ENCODE data around the gene PTPN23.

Gene PTPN23

DNA sequence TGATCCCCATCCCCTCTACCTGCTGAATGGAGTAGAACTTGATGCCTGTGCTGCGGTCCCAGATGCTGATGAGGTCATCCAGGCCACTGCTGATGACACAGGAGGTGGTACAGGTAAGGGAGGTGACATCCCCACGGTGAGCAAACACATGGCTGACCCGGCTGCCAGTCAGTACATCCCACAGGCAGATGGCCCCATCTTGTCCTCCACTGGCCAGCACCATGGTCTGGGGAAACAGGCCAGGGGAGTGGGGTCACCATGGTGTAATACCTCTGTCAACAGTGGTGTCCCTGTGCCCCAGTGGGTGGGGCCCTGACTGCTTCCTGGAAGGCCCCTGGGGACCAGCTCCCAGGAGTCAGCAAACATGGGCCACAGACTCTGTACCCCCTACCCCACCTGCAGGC lies 33.3 kb downstream of the PTPN23 start:
- H3K18ac ChIP-seq (ENCODE audit: low read length), result no peak overlapping the region
- no peak for DNase-seq
- H2AK5ac ChIP-seq (ENCODE audit: low read length), result no peak overlapping the region
- H3K79me2 ChIP-seq (ENCODE audit: control insufficient read depth, insufficient read depth, low read length), result no peaks in the 10 kb centered on the region
- no peak overlapping the region for H2BK120ac ChIP-seq (ENCODE audit: low read depth, low read length)
- no peak overlapping the region for H4K8ac ChIP-seq (ENCODE audit: low read depth, low read length)
- no peak overlapping the region for H4K5ac ChIP-seq (ENCODE audit: low read length)
- peaks cover 18% of the 10 kb centered on the region for H3K36me3 ChIP-seq (ENCODE audit: control insufficient read depth, insufficient read depth, low read length)
- H2BK15ac ChIP-seq (replicated peaks; ENCODE audit: low read depth), result no peak overlapping the region
- no peak overlapping the region for H3K9ac ChIP-seq (ENCODE audit: low read length)
- H3K27ac ChIP-seq (ENCODE audit: low read depth, low read length), result no peak overlapping the region
- H3K4ac ChIP-seq (ENCODE audit: low read depth, low read length), result no peak overlapping the region
- no peak overlapping the region for H3K56ac ChIP-seq (ENCODE audit: low read length)
- WGBS (ENCODE audit: extremely low coverage, insufficient coverage, low lambda C conversion rate), result no CpG with 5 or more reads among the region's 3 CpGs
- H3K4me1 ChIP-seq (ENCODE audit: control insufficient read depth, low read depth, low read length), result no peaks in the 10 kb centered on the region
- H3K79me1 ChIP-seq (ENCODE audit: low read length), result no peaks in the 10 kb centered on the region
- H3K23ac ChIP-seq (ENCODE audit: low read length), result no peak overlapping the region
- H2BK5ac ChIP-seq (ENCODE audit: low read length), result no peak overlapping the region
- no peak overlapping the region for H3K4me3 ChIP-seq (ENCODE audit: low read length)
- H3K4me2 ChIP-seq (ENCODE audit: low read length), result no peak overlapping the region
- H3K27me3 ChIP-seq (ENCODE audit: insufficient read depth, low read length, poor library complexity), result no peaks in the 10 kb centered on the region

GRCh38 chr3:47414666-47415587 lies 34.1 kb downstream of the PTPN23 start:
- H3K36me3 ChIP-seq (ENCODE audit: control insufficient read depth, insufficient read depth, low read length), result peaks cover 16% of the 10 kb centered on the region
- no peaks in the 10 kb centered on the region for H3K4me1 ChIP-seq (ENCODE audit: control insufficient read depth, low read depth, low read length)
- no peak overlapping the region for H3K23ac ChIP-seq (ENCODE audit: low read length)
- H2BK120ac ChIP-seq (ENCODE audit: low read depth, low read length), result no peak overlapping the region
- H3K79me1 ChIP-seq (ENCODE audit: low read length), result no peaks in the 10 kb centered on the region
- no peak overlapping the region for H3K4ac ChIP-seq (ENCODE audit: low read depth, low read length)
- H2BK5ac ChIP-seq (ENCODE audit: low read length), result no peak overlapping the region
- H3K9ac ChIP-seq (ENCODE audit: low read length), result no peak overlapping the region
- no peak overlapping the region for H4K5ac ChIP-seq (ENCODE audit: low read length)
- no peak overlapping the region for H4K8ac ChIP-seq (ENCODE audit: low read depth, low read length)
- H3K18ac ChIP-seq (ENCODE audit: low read length), result no peak overlapping the region
- H3K27ac ChIP-seq (ENCODE audit: low read depth, low read length), result no peak overlapping the region
- no CpG with 5 or more reads among the region's 16 CpGs for WGBS (ENCODE audit: extremely low coverage, insufficient coverage, low lambda C conversion rate)
- H3K4me3 ChIP-seq (ENCODE audit: low read length), result no peak overlapping the region
- no peaks in the 10 kb centered on the region for H3K79me2 ChIP-seq (ENCODE audit: control insufficient read depth, insufficient read depth, low read length)
- H2AK5ac ChIP-seq (ENCODE audit: low read length), result no peak overlapping the region
- no peaks in the 10 kb centered on the region for H3K27me3 ChIP-seq (ENCODE audit: insufficient read depth, low read length, poor library complexity)
- H3K4me2 ChIP-seq (ENCODE audit: low read length), result no peak overlapping the region
- H3K56ac ChIP-seq (ENCODE audit: low read length), result no peak overlapping the region
- no peak for DNase-seq
- H2BK15ac ChIP-seq (replicated peaks; ENCODE audit: low read depth), result no peak overlapping the region

DNA sequence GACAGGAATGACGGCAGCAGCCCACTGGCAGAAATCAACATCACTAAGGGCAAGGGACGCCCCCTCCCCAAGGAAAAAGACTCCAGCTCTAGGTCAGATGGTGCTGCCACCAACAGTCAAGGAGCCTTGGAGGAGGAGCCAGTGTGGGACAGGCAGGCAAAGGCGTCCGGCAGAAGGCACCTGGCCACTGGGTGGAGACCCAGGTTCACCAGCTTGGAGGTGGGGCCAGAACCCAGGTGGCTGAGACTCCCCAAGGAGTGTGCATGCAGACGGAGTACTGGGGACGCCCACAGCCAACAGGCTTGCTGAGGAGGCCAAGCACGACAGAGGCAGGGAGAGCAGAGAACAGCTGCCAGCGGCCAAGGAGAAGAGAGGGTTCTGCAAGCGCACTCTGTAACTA lies 35.2 kb downstream of the PTPN23 start:
- Histone ChIP-seq H3K56ac (ENCODE audit: low read length) (no peak overlapping the region), H3K36me3 (ENCODE audit: control insufficient read depth, insufficient read depth, low read length) (peaks cover 16% of the 10 kb centered on the region), H3K4ac (ENCODE audit: low read depth, low read length) (no peak overlapping the region), H3K9ac (ENCODE audit: low read length) (no peak overlapping the region), H2AK5ac (ENCODE audit: low read length) (no peak overlapping the region), H3K27me3 (ENCODE audit: insufficient read depth, low read length, poor library complexity) (no peaks in the 10 kb centered on the region), H2BK5ac (ENCODE audit: low read length) (no peak overlapping the region), H4K5ac (ENCODE audit: low read length) (no peak overlapping the region), H2BK120ac (ENCODE audit: low read depth, low read length) (no peak overlapping the region), H3K79me2 (ENCODE audit: control insufficient read depth, insufficient read depth, low read length) (no peaks in the 10 kb centered on the region), H4K8ac (ENCODE audit: low read depth, low read length) (no peak overlapping the region), H3K18ac (ENCODE audit: low read length) (no peak overlapping the region), H3K23ac (ENCODE audit: low read length) (no peak overlapping the region), H3K4me3 (ENCODE audit: low read length) (no peak overlapping the region), H3K79me1 (ENCODE audit: low read length) (no peaks in the 10 kb centered on the region), H3K4me2 (ENCODE audit: low read length) (no peak overlapping the region), H3K4me1 (ENCODE audit: control insufficient read depth, low read depth, low read length) (no peaks in the 10 kb centered on the region), H3K27ac (ENCODE audit: low read depth, low read length) (no peak overlapping the region), H2BK15ac (replicated peaks; ENCODE audit: low read depth) (no peak overlapping the region)
- WGBS (ENCODE audit: extremely low coverage, insufficient coverage, low lambda C conversion rate), result no CpG with 5 or more reads among the region's 9 CpGs
- DNase-seq, result peak; percentile 42

DNA sequence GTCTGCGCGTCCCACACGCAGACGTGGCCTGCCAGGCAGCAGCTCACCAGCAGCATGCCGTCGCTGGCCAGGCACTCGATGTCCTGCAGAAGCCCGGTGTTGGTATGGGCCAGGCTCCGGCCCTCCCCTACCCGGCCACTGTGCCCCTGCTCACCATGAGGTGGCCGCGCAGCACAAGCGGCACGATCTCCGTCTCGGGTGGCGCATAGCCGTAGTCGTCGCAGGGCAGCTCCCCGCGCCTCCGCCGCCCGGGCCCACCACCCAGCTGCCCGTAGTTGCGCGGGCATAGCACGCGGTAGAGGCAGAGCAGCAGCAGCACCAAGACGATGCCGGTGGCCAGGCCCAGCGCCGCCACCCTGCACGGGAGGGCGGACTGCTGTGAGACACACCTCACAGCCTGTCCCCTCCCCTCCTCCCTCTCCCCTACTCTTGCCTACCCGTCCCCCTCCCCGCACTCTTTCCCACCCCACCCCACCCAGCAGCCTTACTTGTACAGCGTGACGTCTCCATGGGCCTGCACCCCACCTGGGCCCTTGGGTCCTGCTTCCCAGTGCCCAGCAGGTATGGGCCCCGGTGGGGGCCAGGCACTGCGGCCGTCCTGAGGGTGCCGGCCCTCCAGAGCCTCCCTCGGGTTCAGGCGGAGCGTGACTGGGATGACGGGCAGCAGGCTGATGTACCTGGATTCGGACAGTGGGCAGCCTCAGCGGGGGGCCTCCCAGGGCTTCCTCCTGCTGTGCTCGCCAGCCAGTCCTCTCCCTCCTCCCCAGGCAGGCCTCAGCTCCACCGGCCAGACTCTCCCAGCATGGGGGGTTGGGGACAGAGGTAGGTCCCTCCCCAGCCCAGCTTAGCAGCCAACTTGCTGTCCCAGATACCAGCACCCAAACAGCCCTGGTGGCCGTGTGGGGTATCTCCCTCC lies 37.6 kb downstream of the PTPN23 start:
- H3K23ac ChIP-seq (ENCODE audit: low read length), result no peak overlapping the region
- peak; percentile 28 for DNase-seq
- no peak overlapping the region for H2BK5ac ChIP-seq (ENCODE audit: low read length)
- H3K27ac ChIP-seq (ENCODE audit: low read depth, low read length), result no peak overlapping the region
- no CpG with 5 or more reads among the region's 53 CpGs for WGBS (ENCODE audit: extremely low coverage, insufficient coverage, low lambda C conversion rate)
- H3K4me3 ChIP-seq (ENCODE audit: low read length), result no peak overlapping the region
- no peaks in the 10 kb centered on the region for H3K27me3 ChIP-seq (ENCODE audit: insufficient read depth, low read length, poor library complexity)
- H4K8ac ChIP-seq (ENCODE audit: low read depth, low read length), result no peak overlapping the region
- H4K5ac ChIP-seq (ENCODE audit: low read length), result no peak overlapping the region
- H3K4ac ChIP-seq (ENCODE audit: low read depth, low read length), result no peak overlapping the region
- no peak overlapping the region for H3K4me2 ChIP-seq (ENCODE audit: low read length)
- no peaks in the 10 kb centered on the region for H3K79me1 ChIP-seq (ENCODE audit: low read length)
- H3K36me3 ChIP-seq (ENCODE audit: control insufficient read depth, insufficient read depth, low read length), result peaks cover 10% of the 10 kb centered on the region
- no peak overlapping the region for H2AK5ac ChIP-seq (ENCODE audit: low read length)
- H2BK15ac ChIP-seq (replicated peaks; ENCODE audit: low read depth), result no peak overlapping the region
- no peak overlapping the region for H3K9ac ChIP-seq (ENCODE audit: low read length)
- no peak overlapping the region for H3K56ac ChIP-seq (ENCODE audit: low read length)
- no peaks in the 10 kb centered on the region for H3K4me1 ChIP-seq (ENCODE audit: control insufficient read depth, low read depth, low read length)
- H3K18ac ChIP-seq (ENCODE audit: low read length), result no peak overlapping the region
- H3K79me2 ChIP-seq (ENCODE audit: control insufficient read depth, insufficient read depth, low read length), result no peaks in the 10 kb centered on the region
- H2BK120ac ChIP-seq (ENCODE audit: low read depth, low read length), result no peak overlapping the region

DNA sequence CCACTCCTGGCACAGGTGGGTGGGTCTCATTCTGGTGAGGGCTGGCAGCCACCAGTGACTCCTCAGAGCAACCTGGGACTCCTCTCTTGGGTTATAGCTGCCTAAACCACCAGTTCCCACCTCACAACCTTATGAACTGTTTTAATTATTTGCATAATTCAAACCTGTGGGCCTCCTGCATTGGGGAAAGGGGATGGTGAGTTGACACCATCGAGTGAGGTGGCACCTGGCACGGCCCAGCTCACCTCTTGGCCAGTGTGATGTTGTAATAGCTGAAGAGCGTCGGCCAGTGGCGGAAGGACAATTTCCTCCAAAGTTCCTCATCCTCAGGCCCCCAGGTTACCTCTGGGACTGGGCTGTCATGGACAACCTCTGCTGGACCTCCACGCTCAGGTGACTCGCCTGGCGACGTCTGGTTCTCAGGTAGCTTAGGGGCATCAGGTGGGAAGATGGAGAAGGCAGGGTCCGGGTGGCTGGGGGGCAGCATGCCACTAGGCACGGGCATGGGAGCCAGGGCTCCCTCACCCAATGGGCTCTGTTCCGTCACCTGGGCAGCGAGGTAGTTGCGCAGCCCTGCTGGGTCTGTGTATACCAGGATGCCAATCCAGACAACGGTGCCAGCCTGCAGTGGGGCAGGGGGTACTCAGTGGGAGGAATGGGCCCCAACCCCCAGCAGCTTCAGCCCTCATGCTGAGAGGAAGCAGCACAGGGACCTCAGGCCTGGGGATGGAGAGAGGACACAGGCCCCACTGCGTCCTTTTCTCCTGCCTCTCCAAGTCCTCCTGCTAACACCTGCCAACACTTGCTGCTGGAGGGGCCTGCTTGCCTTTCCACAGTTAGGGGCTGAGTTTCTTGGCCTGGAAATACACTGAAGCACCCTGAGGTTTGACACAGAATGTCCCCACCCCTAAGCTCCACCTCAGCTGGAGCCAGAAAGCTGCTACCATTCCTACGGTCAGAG lies 38.5 kb downstream of the PTPN23 start:
- Histone ChIP-seq H3K36me3 (ENCODE audit: control insufficient read depth, insufficient read depth, low read length) (peaks cover 4% of the 10 kb centered on the region), H4K5ac (ENCODE audit: low read length) (no peak overlapping the region), H3K4me3 (ENCODE audit: low read length) (no peak overlapping the region), H3K4me2 (ENCODE audit: low read length) (no peak overlapping the region), H3K23ac (ENCODE audit: low read length) (no peak overlapping the region), H3K56ac (ENCODE audit: low read length) (no peak overlapping the region), H3K27me3 (ENCODE audit: insufficient read depth, low read length, poor library complexity) (no peaks in the 10 kb centered on the region), H3K9ac (ENCODE audit: low read length) (no peak overlapping the region), H3K4ac (ENCODE audit: low read depth, low read length) (no peak overlapping the region), H2BK15ac (replicated peaks; ENCODE audit: low read depth) (no peak overlapping the region), H3K4me1 (ENCODE audit: control insufficient read depth, low read depth, low read length) (no peaks in the 10 kb centered on the region), H4K8ac (ENCODE audit: low read depth, low read length) (no peak overlapping the region), H2BK120ac (ENCODE audit: low read depth, low read length) (no peak overlapping the region), H3K79me1 (ENCODE audit: low read length) (no peaks in the 10 kb centered on the region), H3K18ac (ENCODE audit: low read length) (no peak overlapping the region), H2BK5ac (ENCODE audit: low read length) (no peak overlapping the region), H2AK5ac (ENCODE audit: low read length) (no peak overlapping the region), H3K79me2 (ENCODE audit: control insufficient read depth, insufficient read depth, low read length) (no peaks in the 10 kb centered on the region), H3K27ac (ENCODE audit: low read depth, low read length) (no peak overlapping the region)
- DNase-seq, result no peak
- no CpG with 5 or more reads among the region's 17 CpGs for WGBS (ENCODE audit: extremely low coverage, insufficient coverage, low lambda C conversion rate)

Measured in mesendoderm (in vitro differentiated cells).